OCI-LY7 (cell line): ENCODE measurements around the gene EPHA6. TPM values are rescaled to one million over a fixed set of nuclear protein-coding genes. Genes with fewer than 3 reads are reported as not detected.

Experiments
- BruUV-seq: library from RNA; stranded (reverse); fragments of 400-500 nt; replicated peaks from 2 replicates; lab custom pipeline; 2021; lab: Mats Ljungman, UMichigan
- CTCF ChIA-PET: fragments of 300-600 bp; sonication (Branson Sonifier 250); formaldehyde crosslinking; loops from one replicate; lab custom pipeline; 2022; ENCODE audit warnings: antibody characterized with exemption; ENCODE audit not compliant: unreplicated experiment; lab: Charles Lee
- POLR2A ChIA-PET: fragments of 300-600 bp; sonication (Branson Sonifier 250); formaldehyde crosslinking; loops from one replicate; lab custom pipeline; 2022; ENCODE audit warnings: antibody characterized with exemption; lab: Charles Lee
- DNase-seq: peaks from one replicate; pipeline ENCODE4 v3.0.0-alpha.2; 2015; ENCODE audit warnings: low spot score
- H2AFZ ChIP-seq: fragments of 200-600 bp; sonication (generic), shearing (Covaris generic); 2 replicates; pipeline ENCODE4 v1.6.1; 2014; ENCODE audit warnings: mild to moderate bottlenecking, antibody characterized with exemption, low read length, moderate library complexity
- H3K27ac ChIP-seq: fragments of 200-600 bp; sonication (generic); 2 replicates; pipeline ENCODE4 v1.5.1; 2014; ENCODE audit warnings: mixed run types, low read depth, mild to moderate bottlenecking, moderate library complexity, low read length, inconsistent platforms; ENCODE audit not compliant: poor library complexity, severe bottlenecking
- H3K36me3 ChIP-seq: fragments of 200-600 bp; sonication (generic); 2 replicates; pipeline ENCODE4 v1.6.1; 2014; ENCODE audit warnings: mild to moderate bottlenecking, antibody characterized with exemption, low read length, moderate library complexity, mixed read lengths; ENCODE audit not compliant: insufficient read depth
- H3K4me1 ChIP-seq: fragments of 200-600 bp; sonication (generic); 2 replicates; pipeline ENCODE4 v1.5.1; 2014; ENCODE audit warnings: mild to moderate bottlenecking, low read length; ENCODE audit not compliant: insufficient read depth, poor library complexity, severe bottlenecking
- H3K4me2 ChIP-seq: fragments of 200-600 bp; sonication (generic); 2 replicates; pipeline ENCODE4 v1.6.1; 2014; ENCODE audit warnings: mild to moderate bottlenecking, low read length
- H3K4me3 ChIP-seq: fragments of 200-600 bp; sonication (generic); 2 replicates; pipeline ENCODE4 v1.5.1; 2014; ENCODE audit warnings: mild to moderate bottlenecking, low read depth, low read length; ENCODE audit not compliant: poor library complexity, severe bottlenecking
- H3K79me2 ChIP-seq: fragments of 200-600 bp; sonication (generic); 2 replicates; pipeline ENCODE4 v1.6.1; 2016; ENCODE audit warnings: low read depth, mild to moderate bottlenecking, low read length, moderate library complexity, mixed read lengths; ENCODE audit not compliant: insufficient read depth
- H3K9me2 ChIP-seq: fragments of 200-600 bp; sonication (generic); 2 replicates; pipeline ENCODE4 v1.6.1; 2016; ENCODE audit warnings: mild to moderate bottlenecking, low read length, mixed read lengths; ENCODE audit not compliant: insufficient read depth
- H3K9me3 ChIP-seq: fragments of 200-600 bp; sonication (generic); 2 replicates; pipeline ENCODE4 v1.6.1; 2014; ENCODE audit warnings: mild to moderate bottlenecking, mixed run types, low read length, mixed read lengths
- H4K20me1 ChIP-seq: fragments of 200-600 bp; sonication (generic); 2 replicates; pipeline ENCODE4 v1.6.1; 2014; ENCODE audit warnings: mild to moderate bottlenecking, antibody characterized with exemption, low read length, moderate library complexity, mixed read lengths; ENCODE audit not compliant: insufficient read depth
- CTCF ChIP-seq: fragments of 200-600 bp; sonication (generic); conservative IDR thresholded peaks from 2 replicates; pipeline ENCODE4 v1.5.1; 2014; ENCODE audit warnings: mild to moderate bottlenecking, antibody characterized with exemption, low read length, moderate library complexity, mixed read lengths
- EZH2phosphoT487 ChIP-seq: fragments of 200-600 bp; sonication (generic); IDR thresholded peaks from 2 replicates; pipeline ENCODE4 v1.6.1; 2018; ENCODE audit warnings: low read depth, borderline replicate concordance, mild to moderate bottlenecking, mixed run types, antibody characterized with exemption, low read length, moderate library complexity, mixed read lengths
- intact Hi-C: fragments of 100-400 bp; cut with micrococcal nuclease; formaldehyde crosslinking; loops from one replicate; pipeline ENCODE4 v1.10.0; 2022; ENCODE audit not compliant: unreplicated experiment
- total RNA-seq, 2 experiments: library from RNA; depleted of rRNA in 1 of 2; stranded (reverse); fragments of >200 nt in 1 of 2; shearing (Covaris generic) in 1 of 2; gene quantifications; 2 replicates each; pipeline ENCODE4 v1.2.3, GENCODE V29; 2014 to 2022

Gene EPHA6
- total RNA-seq, 2 experiments from 2014 or later: not detected

GRCh38 chr3:97359977-97360376, 545.6 kb downstream of the EPHA6 start:
- POLR2A ChIA-PET: no interaction called here
- CTCF ChIA-PET: no interaction called here
- no peak for DNase-seq

GRCh38 chr3:97360804-97361203, 546.4 kb downstream of the EPHA6 start:
- H3K27ac ChIP-seq: no peak overlapping the region
- H3K4me3 ChIP-seq: no peak overlapping the region
- no peaks in the 10 kb centered on the region for H3K79me2 ChIP-seq
- H3K9me3 ChIP-seq: no peaks in the 10 kb centered on the region
- no peak for DNase-seq
- ChIA-PET CTCF (no interaction called here), POLR2A (interaction anchor here (0.6 to 0.8 kb wide), 2 partner anchors 9 to 55 kb away, joined by 3 read pairs; no protein-coding TSS in a partner anchor)
- intact Hi-C loops: no loop called here
- no peaks in the 10 kb centered on the region for H3K4me1 ChIP-seq
- no peak overlapping the region for H3K4me2 ChIP-seq
- H3K36me3 ChIP-seq: no peaks in the 10 kb centered on the region
- no peak overlapping the region for H2AFZ ChIP-seq
- H4K20me1 ChIP-seq: no peaks in the 10 kb centered on the region
- no peaks in the 10 kb centered on the region for H3K9me2 ChIP-seq
- TF ChIP-seq CTCF (no peak), EZH2phosphoT487 (no peak)
- BruUV-seq: no TSS peak

More at GRCh38 chr3:97359977-97360376, 545.6 kb downstream of the EPHA6 start:
- no peaks in the 10 kb centered on the region for H3K9me3 ChIP-seq
- TF ChIP-seq EZH2phosphoT487 (no peak), CTCF (no peak)
- H3K27ac ChIP-seq: no peak overlapping the region
- H4K20me1 ChIP-seq: no peaks in the 10 kb centered on the region
- BruUV-seq: no TSS peak
- H3K36me3 ChIP-seq: no peaks in the 10 kb centered on the region
- no peak overlapping the region for H3K4me2 ChIP-seq
- intact Hi-C loops: no loop called here
- H3K4me1 ChIP-seq: no peaks in the 10 kb centered on the region
- no peak overlapping the region for H3K4me3 ChIP-seq
- H2AFZ ChIP-seq: no peak overlapping the region
- no peaks in the 10 kb centered on the region for H3K9me2 ChIP-seq
- H3K79me2 ChIP-seq: no peaks in the 10 kb centered on the region

GRCh38 chr3:97384583-97384982, 570.2 kb downstream of the EPHA6 start:
- no peaks in the 10 kb centered on the region for H3K79me2 ChIP-seq
- no peaks in the 10 kb centered on the region for H3K9me3 ChIP-seq
- H3K36me3 ChIP-seq: no peaks in the 10 kb centered on the region
- DNase-seq: no peak
- TF ChIP-seq CTCF: no peak
- TF ChIP-seq EZH2phosphoT487: no peak
- no peaks in the 10 kb centered on the region for H3K9me2 ChIP-seq
- H3K27ac ChIP-seq: no peak overlapping the region
- no peaks in the 10 kb centered on the region for H4K20me1 ChIP-seq
- BruUV-seq: no TSS peak
- intact Hi-C loops: no loop called here
- H3K4me3 ChIP-seq: no peak overlapping the region
- no peaks in the 10 kb centered on the region for H3K4me1 ChIP-seq
- no peak overlapping the region for H2AFZ ChIP-seq
- POLR2A ChIA-PET: no interaction called here
- no peak overlapping the region for H3K4me2 ChIP-seq
- CTCF ChIA-PET: no interaction called here
